Activated T-helper 1 cell treated with anti-CD3 and anti-CD28 coated beads, Interleukin-12 subunit alpha, Interleukin-12 subunit beta, Interleukin-2, Interleukin-4 antibody, amounts not matched to agents 30 ng/mL and 10 ng/mL and 1 ng/mL, durations not matched to agents 14 hours and 24 hours and 36 hours (primary cell): ENCODE data around the gene LATS2. TPM values are rescaled to one million over a fixed set of nuclear protein-coding genes. Genes with fewer than 3 reads are reported as not detected.
A peak's percentile ranks its signal among the peaks of the same experiment; 100 is the strongest.

Experiments
- DNase-seq: peaks from one replicate; pipeline ENCODE4 v3.0.0; 2021; ENCODE audit warnings: low spot score
- H3K27ac Mint-ChIP-seq: one replicate; pipeline ENCODE4 v1.8.0; 2021; ENCODE audit warnings: mild to moderate bottlenecking, mixed read lengths
- H3K27me3 Mint-ChIP-seq: one replicate; pipeline ENCODE4 v1.8.0; 2022; ENCODE audit warnings: mild to moderate bottlenecking, moderate library complexity, mixed read lengths; ENCODE audit not compliant: insufficient read depth
- H3K36me3 Mint-ChIP-seq: one replicate; pipeline ENCODE4 v1.8.0; 2021; ENCODE audit warnings: low read depth, mixed read lengths
- H3K4me1 Mint-ChIP-seq: one replicate; pipeline ENCODE4 v1.8.0; 2021; ENCODE audit warnings: low read depth, mixed read lengths
- H3K4me3 Mint-ChIP-seq: one replicate; pipeline ENCODE4 v1.8.0; 2021; ENCODE audit warnings: mild to moderate bottlenecking, moderate library complexity, mixed read lengths
- H3K9me3 Mint-ChIP-seq: one replicate; pipeline ENCODE4 v1.8.0; 2021; ENCODE audit warnings: mixed read lengths
- intact Hi-C: fragments of 100-400 bp; cut with micrococcal nuclease; formaldehyde crosslinking; loops from one replicate; pipeline ENCODE4 v1.15.1; 2024
- total RNA-seq: library from RNA; stranded (reverse); gene quantifications from 2 replicates; pipeline ENCODE4 v1.2.3, GENCODE V29; 2022

LATS2 gene
- total RNA-seq, result 2.2 and 2.5 TPM in 2 replicates

DNA sequence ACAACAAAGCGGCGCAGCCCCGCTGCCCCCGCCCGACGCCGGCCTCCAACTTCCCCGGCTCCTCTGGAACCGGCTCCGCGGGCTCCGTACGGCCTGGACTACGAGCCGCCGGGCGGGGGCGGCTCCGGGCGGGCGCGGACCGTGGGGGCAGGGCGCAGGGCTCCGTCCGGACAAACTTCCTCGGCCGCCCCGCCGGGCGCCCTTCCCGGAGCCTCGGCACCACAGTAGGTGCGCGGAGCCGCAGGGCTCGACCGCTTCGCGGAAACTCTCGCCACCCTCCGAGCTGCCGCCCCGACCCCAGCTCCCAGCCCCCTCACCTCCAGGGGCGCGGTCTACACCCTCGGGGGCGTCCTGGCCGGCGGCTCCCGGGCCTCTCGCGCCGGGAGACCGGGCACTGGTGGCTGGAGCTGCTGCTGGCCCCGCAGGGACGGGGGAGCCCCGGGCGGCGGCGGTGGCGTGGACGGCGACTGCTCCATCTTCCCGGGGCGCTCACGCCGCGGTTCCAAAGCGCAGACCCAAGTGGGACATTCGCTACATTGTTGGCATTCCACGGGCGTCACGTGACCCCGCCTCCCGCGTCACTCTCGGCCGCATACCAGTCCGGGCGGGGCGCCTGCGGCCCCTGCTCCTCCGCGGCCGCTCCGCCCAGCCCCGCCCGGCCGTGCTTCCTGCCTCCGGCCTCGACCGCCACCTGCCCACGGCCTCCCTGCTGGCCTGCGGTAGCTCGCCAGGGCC is at the start of gene LATS2:
Gene LATS2 (minus strand): TSS at position 558 of the 735 bp plus-strand sequence. CDS start 15,560 bp downstream, outside the sequence.
- peak within 1 kb of the TSS; percentile 75 for H3K4me3 Mint-ChIP-seq
- H3K27me3 Mint-ChIP-seq, result peaks cover 56% of the 10 kb centered on the region
- H3K9me3 Mint-ChIP-seq, result no peaks in the 10 kb centered on the region
- DNase-seq, result peak; percentile 50
- no peaks in the 10 kb centered on the region for H3K36me3 Mint-ChIP-seq
- peak within 1 kb of the TSS; percentile 31 for H3K27ac Mint-ChIP-seq
- no peaks in the 10 kb centered on the region for H3K4me1 Mint-ChIP-seq
- intact Hi-C loops, result loop anchor here (1.0 kb wide), 1 partner anchor 44 kb away; no protein-coding TSS in a partner anchor

DNA sequence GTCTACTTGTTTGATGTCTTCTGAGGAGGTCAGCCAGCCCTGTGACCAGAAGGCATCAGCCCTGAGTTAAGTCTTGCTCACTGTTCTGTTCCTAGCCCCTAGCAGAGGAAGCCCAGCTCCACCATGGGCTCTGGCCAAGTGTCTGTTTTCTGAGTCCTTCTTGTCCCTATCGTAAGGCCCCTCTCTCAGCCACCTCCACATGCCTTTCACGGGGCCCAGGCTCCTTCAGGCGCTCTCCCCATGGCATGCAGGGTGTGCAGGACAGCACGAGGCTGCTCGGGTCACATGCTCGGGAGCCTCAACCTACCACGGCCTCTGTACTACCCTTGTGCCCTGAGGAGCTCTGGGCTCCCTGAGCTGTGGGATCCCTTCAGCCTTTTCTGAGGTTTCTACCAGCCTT is 47.8 kb upstream of the LATS2 start:
- Mint-ChIP-seq H3K36me3 (no peaks in the 10 kb centered on the region), H3K27ac (no peak overlapping the region), H3K4me1 (no peaks in the 10 kb centered on the region), H3K4me3 (no peak overlapping the region), H3K9me3 (no peaks in the 10 kb centered on the region), H3K27me3 (peaks cover 3% of the 10 kb centered on the region)
- DNase-seq, result no peak
- intact Hi-C loops, result no loop called here

DNA sequence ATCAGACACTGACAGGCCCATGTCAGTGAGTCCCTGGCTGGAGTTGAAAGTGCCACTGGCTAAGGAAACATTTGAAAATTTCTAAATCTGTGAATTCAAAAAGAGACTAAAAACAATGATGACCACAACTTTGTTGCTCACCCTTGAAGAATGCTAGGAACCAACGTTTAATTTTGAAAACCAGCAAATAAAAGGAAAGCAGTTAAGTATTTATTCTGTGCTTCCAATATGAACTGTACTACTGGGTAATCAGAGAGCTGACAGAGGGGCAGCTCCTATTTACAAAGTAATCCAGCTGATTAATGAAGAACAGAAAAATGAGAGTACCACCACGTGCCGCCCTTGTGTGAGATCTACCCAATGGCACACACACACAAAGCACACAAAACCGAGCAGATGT is 44.7 kb upstream of the LATS2 start:
- intact Hi-C loops, result no loop called here
- H3K4me3 Mint-ChIP-seq, result no peak overlapping the region
- DNase-seq, result no peak
- H3K27me3 Mint-ChIP-seq, result peaks cover 3% of the 10 kb centered on the region
- no peaks in the 10 kb centered on the region for H3K36me3 Mint-ChIP-seq
- no peak overlapping the region for H3K27ac Mint-ChIP-seq
- H3K4me1 Mint-ChIP-seq, result no peaks in the 10 kb centered on the region
- H3K9me3 Mint-ChIP-seq, result no peaks in the 10 kb centered on the region

DNA sequence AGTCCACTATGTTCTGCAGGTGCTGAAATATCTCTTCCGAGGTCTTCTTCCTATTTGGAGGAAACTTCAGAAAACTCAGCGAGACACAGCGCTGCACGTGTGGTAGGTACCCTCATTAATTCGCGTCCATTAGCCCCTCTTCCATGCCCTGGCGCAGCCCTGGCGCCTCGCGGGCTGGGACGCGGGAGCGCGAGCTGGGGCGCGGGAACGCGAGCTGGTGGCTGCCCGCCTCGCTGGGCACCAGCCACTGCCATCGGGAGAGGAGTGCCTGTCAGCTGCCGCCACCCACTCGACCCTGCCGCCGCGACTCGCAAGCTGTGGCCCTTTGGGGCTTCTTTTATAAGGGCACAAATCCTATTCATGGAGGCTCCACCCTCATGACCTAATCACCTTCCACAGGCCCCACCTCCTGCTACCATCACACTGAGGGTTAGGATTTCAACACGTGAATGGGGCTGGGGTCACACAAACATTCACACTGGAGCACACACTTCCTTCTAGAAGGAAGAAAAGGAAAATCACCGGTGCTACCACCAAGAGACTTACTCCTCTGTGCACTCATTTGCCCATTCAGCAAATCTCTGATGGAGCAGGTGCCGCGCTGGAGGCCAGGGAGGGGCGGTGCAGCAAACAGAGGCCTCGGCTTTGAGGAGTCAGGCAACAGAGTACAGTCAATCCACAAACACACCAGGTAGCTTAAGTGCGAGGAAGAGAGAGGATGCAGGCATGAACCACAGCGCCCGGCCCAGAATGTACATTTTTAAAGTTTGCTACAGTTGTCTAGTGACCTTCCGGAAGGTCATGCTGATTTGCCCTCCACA is 43.0 kb upstream of the LATS2 start:
- Mint-ChIP-seq H3K4me1 (no peaks in the 10 kb centered on the region), H3K4me3 (no peak overlapping the region), H3K27me3 (peaks cover 3% of the 10 kb centered on the region), H3K36me3 (no peaks in the 10 kb centered on the region), H3K9me3 (no peaks in the 10 kb centered on the region), H3K27ac (no peak overlapping the region)
- DNase-seq, result no peak
- intact Hi-C loops, result no loop called here

DNA sequence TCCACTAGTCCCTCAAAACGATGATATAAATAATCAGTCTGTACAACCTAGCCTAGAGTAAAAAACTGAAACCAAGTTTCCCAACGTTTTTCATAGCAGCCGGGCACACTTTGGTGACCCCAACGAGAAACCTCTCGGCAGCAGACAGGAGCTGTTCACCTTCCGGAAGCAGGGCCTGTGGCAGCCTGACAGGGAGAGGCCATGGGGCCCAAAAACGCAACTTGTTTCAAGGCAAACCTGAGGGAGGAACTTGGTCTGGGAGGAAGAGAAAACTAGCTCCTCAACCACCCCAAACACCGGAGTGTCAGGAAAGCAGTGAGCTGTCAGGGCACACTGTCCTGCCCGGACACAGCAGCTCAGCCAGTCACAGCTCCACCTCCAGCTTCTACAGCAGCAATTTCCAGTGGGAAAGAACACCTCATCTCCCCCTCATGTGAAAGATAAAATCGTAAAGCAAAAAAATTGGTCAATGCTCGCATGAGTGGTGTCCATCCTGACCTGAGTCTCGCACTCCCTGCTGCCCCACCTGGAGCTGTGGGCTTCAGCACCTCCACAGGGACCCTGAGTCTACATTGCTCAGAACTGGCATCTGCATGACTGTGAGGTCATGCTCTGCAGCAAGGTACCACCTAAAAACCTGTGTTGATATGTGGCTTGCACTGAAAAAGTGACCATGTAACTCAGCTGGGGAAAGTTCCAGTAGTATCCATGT is 40.6 kb upstream of the LATS2 start:
- intact Hi-C loops, result no loop called here
- H3K27me3 Mint-ChIP-seq, result peaks cover 6% of the 10 kb centered on the region
- no peak overlapping the region for H3K4me3 Mint-ChIP-seq
- no peak for DNase-seq
- H3K27ac Mint-ChIP-seq, result no peak overlapping the region
- no peaks in the 10 kb centered on the region for H3K36me3 Mint-ChIP-seq
- H3K4me1 Mint-ChIP-seq, result no peaks in the 10 kb centered on the region
- no peaks in the 10 kb centered on the region for H3K9me3 Mint-ChIP-seq

DNA sequence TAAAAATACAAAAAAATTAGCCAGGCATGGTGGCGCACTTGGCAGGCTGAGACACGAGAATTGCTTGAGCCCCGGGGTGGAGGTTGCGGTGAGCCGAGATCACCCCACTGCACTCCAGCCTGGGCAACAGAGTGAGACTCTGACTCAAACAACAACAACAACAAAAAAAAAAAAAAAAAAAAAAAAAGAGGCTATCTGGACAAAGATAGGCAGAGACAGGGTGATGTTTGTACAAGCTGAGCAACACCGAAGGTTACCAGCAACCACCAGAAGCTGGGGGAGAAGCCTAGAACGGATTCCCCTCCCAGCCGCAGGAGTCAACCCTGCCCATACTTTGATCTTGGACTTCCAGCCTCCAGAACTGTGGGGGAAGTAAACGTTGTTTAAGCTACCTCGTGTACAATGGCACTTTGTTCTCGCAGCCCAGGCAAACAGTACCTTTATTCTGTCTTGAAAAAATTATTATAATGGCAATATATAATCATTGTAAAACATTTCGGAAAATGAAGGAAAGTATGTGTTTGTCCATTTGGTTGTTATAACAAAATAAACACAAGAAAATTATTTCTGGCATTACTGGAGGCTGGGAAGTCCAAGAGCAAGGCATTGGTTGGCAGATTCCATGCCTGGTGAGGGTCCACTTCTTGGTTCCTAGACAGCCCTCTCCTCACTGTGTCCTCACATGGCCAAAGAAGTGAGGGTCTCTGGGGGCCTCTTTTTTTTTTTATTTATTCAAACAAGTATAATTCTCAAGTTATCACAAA is 39.8 kb upstream of the LATS2 start:
- peaks cover 4% of the 10 kb centered on the region for H3K27me3 Mint-ChIP-seq
- no peak for DNase-seq
- no peak overlapping the region for H3K4me3 Mint-ChIP-seq
- intact Hi-C loops, result no loop called here
- no peaks in the 10 kb centered on the region for H3K36me3 Mint-ChIP-seq
- H3K9me3 Mint-ChIP-seq, result no peaks in the 10 kb centered on the region
- no peaks in the 10 kb centered on the region for H3K4me1 Mint-ChIP-seq
- H3K27ac Mint-ChIP-seq, result no peak overlapping the region

DNA sequence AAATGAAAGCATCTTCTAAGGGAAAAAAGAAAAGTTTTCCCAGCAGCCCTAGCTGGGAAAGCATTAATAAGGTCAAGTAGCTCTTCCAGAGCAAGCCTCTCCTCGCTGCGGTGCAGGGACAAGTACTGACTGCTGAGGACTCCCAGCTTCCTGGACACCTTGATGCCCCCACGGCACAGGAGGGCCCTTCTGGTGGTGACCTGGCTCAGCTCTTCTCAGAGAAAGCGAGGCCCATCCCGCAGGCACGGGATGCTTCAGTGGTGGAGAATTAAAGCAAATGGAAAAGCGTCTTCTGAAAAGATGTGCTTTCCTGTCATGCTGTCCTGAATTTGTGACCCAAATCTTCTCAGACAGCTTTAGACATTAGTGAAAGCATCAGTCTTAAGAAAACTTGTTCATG is 38.8 kb upstream of the LATS2 start:
- Mint-ChIP-seq H3K36me3 (no peaks in the 10 kb centered on the region), H3K27me3 (peaks cover 4% of the 10 kb centered on the region), H3K4me3 (no peak overlapping the region), H3K27ac (no peak overlapping the region), H3K9me3 (no peaks in the 10 kb centered on the region), H3K4me1 (no peaks in the 10 kb centered on the region)
- DNase-seq, result no peak
- intact Hi-C loops, result no loop called here

DNA sequence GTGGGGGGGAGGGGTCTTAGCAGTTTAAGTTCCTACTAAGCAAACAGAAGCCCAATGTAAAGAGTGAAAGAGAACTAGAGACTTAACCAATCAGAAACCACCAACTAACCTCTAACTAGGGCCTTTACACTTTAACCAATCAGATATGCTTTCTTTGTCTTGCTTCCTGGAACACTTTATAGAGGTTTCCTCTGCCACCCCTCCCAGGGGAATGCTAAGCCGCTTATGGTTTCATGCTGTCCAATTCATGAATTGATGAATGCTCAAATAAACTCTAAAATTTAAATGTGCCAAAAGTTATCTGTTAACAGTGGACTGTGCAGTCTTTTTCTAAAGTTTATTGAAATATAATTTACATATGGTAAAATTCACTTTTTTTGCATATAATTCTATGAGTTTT is 33.9 kb upstream of the LATS2 start:
- DNase-seq, result no peak
- Mint-ChIP-seq H3K27ac (no peak overlapping the region), H3K27me3 (peaks cover 4% of the 10 kb centered on the region), H3K4me1 (no peaks in the 10 kb centered on the region), H3K4me3 (no peak overlapping the region), H3K9me3 (no peaks in the 10 kb centered on the region), H3K36me3 (no peaks in the 10 kb centered on the region)
- intact Hi-C loops, result no loop called here

DNA sequence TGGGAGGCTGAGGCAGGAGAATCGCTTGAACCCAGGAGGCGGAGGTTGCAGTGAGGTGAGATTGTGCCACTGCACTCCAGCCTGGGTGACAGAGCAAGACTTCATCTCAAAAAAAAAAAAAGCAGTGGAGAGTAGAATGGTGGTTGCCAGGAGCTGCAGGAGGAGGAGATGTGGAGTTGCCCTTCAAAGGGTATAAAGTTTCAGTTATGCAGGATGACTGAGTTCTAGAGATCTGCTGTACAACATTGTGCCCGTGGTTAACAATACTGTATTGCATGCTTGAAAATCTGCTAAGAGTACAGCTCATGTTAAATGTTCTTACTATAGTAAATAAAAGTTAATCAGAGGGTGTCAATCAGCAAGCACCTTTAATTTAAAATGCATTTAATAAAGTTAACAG is 28.4 kb upstream of the LATS2 start:
- peaks cover 20% of the 10 kb centered on the region for H3K27me3 Mint-ChIP-seq
- H3K27ac Mint-ChIP-seq, result no peak overlapping the region
- H3K36me3 Mint-ChIP-seq, result no peaks in the 10 kb centered on the region
- H3K9me3 Mint-ChIP-seq, result no peaks in the 10 kb centered on the region
- H3K4me1 Mint-ChIP-seq, result no peaks in the 10 kb centered on the region
- DNase-seq, result no peak
- intact Hi-C loops, result no loop called here
- H3K4me3 Mint-ChIP-seq, result no peak overlapping the region

DNA sequence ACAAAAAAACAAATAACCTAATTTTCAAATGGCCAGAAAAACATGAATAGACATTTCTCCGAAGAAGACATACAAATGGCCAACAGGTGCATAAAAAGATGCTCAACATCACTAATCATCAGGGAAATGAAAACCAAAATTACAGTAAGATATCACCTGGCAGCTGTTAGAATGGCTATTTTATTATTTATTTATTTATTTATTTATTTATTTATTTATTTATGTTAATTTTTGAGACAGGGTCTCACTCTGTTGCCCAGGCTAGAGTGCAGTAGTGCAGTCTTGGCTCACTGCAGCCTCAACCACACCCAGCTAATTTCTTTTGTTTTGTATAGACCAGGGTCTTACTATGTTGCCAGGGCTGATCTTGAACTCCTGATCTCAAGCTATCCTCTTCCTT is 27.1 kb upstream of the LATS2 start:
- H3K27me3 Mint-ChIP-seq, result peaks cover 20% of the 10 kb centered on the region
- no peaks in the 10 kb centered on the region for H3K4me1 Mint-ChIP-seq
- H3K9me3 Mint-ChIP-seq, result no peaks in the 10 kb centered on the region
- H3K27ac Mint-ChIP-seq, result no peak overlapping the region
- H3K4me3 Mint-ChIP-seq, result no peak overlapping the region
- DNase-seq, result no peak
- intact Hi-C loops, result no loop called here
- no peaks in the 10 kb centered on the region for H3K36me3 Mint-ChIP-seq

DNA sequence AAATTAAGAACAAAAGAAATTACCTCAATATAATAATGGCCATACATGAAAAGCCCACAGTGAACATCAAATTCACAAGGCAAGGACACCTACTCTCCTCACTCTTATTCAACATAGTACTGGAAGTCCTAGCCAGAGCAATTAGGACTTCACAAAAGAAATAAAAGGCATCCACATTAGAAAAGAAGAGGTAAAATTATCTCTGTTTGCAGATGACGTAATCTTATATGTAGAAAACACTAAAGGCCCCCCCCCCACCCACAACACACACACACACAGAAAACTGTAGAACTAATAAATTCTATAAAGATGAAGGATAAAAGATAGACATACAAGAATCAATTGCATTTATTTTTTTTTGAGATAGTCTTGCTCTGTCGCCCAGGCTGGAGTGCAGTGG is 25.5 kb upstream of the LATS2 start:
- Mint-ChIP-seq H3K27me3 (peaks cover 20% of the 10 kb centered on the region), H3K4me1 (no peaks in the 10 kb centered on the region), H3K27ac (no peak overlapping the region), H3K36me3 (no peaks in the 10 kb centered on the region), H3K4me3 (no peak overlapping the region), H3K9me3 (no peaks in the 10 kb centered on the region)
- intact Hi-C loops, result no loop called here
- DNase-seq, result no peak

DNA sequence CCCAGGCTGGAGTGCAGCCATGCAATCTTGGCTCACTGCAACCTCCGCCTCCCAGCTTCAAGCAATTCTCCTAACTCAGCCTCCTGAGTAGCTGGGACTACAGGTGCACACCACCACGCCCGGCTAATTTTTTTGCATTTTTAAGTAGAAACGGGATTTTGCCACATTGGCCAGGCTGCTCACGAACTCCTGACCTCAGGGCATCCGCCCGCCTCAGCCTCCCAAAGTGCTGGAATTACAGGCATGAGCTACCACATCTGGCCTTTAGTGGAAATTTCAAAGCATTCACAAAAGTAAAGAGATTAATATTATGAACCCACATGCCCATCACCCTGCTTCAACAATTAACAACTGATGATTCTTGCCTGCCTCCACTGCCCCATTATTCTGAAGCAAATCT is 20.5 kb upstream of the LATS2 start:
- Mint-ChIP-seq H3K36me3 (peaks cover 1% of the 10 kb centered on the region), H3K27me3 (peaks cover 18% of the 10 kb centered on the region), H3K4me1 (no peaks in the 10 kb centered on the region), H3K27ac (no peak overlapping the region), H3K4me3 (no peak overlapping the region), H3K9me3 (no peaks in the 10 kb centered on the region)
- no peak for DNase-seq
- intact Hi-C loops, result no loop called here
